ENCODE measurements around the gene PBRM1. TPM values are rescaled to one million over a fixed set of nuclear protein-coding genes. Genes with fewer than 3 reads are reported as not detected.

PBRM1 gene
- total RNA-seq, 4 donors from 2014 or later, result 60.3 to 335 (median 134) TPM

- Histone ChIP-seq H3K4me1 (peaks cover 0 to 7% (median 3%) of the 10 kb centered on the region in 4 donors), H3K27ac (peak overlapping the region in 1 of 4 donors; percentile 8), H3K9me3 (no peaks in the 10 kb centered on the region), H3K36me3 (peaks cover 0 to 39% (median 15%) of the 10 kb centered on the region in 4 donors), H3K27me3 (no peaks in the 10 kb centered on the region), H3K4me3 (no peak overlapping the region)
- no peak for TF ChIP-seq POLR2AphosphoS5 (IDR thresholded peaks at IDR 0.05)
- no peak for TF ChIP-seq CTCF (IDR thresholded peaks at IDR 0.05)
- TF ChIP-seq POLR2A (IDR thresholded peaks at IDR 0.05), result no peak
- no peak for TF ChIP-seq EP300 (IDR thresholded peaks at IDR 0.05; ENCODE audit: low read depth)
- intact Hi-C loops (cut with DNase I; ENCODE audit: low total_unique reads) (no loop called here), in situ Hi-C loops (cut with MboI; ENCODE audit: low pct_ligation_motif_present in 1 of 4, low pct_unique_long_range_greater_than_20kb in 1 of 4, low sequenced_read_pairs in 3 of 4) (no loop called here)
- 80 to 81% methylated on average over 4 to 6 of the region's 6 CpGs for WGBS, 2 donors (ENCODE audit: low coverage in 1 of 2)
- DNase-seq, result no peak
Observed at GRCh38 chr3:52574056-52574965, 111.4 kb downstream of the PBRM1 start.

DNA sequence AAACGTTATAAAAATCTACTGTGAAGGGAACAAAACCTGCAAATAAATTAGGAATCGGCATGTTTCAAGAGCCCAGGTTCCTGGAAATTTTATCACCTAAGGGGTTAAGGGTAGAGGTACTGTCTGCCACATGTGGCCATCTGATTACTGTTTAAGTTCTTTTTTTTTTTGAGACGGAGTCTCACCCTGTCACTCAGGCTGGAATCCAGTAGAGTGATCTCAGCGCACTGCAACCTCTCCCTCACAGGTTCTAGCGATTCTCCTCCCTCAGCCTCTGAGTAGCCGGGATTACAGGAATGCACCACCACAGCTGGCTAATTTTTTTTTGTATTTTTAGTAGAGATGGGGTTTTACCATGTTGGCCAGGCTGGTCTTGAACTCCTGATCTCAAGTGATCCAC lies 113.5 kb downstream of the PBRM1 start:
- no peak overlapping the region for H3K27ac ChIP-seq
- peaks cover 0 to 10% (median 4%) of the 10 kb centered on the region in 4 donors for H3K4me1 ChIP-seq
- peaks cover 0 to 20% (median 9%) of the 10 kb centered on the region in 4 donors for H3K36me3 ChIP-seq
- WGBS, 2 donors (ENCODE audit: low coverage in 1 of 2), result 67 to 75% methylated on average over 2 to 6 of the region's 6 CpGs
- H3K27me3 ChIP-seq, result no peaks in the 10 kb centered on the region
- in situ Hi-C loops (cut with MboI; ENCODE audit: low pct_ligation_motif_present in 1 of 4, low pct_unique_long_range_greater_than_20kb in 1 of 4, low sequenced_read_pairs in 3 of 4), result no loop called here
- no peak overlapping the region for H3K4me3 ChIP-seq
- no peak for TF ChIP-seq CTCF (IDR thresholded peaks at IDR 0.05)
- TF ChIP-seq EP300 (IDR thresholded peaks at IDR 0.05; ENCODE audit: low read depth), result no peak
- no peak for TF ChIP-seq POLR2AphosphoS5 (IDR thresholded peaks at IDR 0.05)
- no peak for TF ChIP-seq POLR2A (IDR thresholded peaks at IDR 0.05)
- intact Hi-C loops (cut with DNase I; ENCODE audit: low total_unique reads), result no loop called here
- no peak for DNase-seq
- no peaks in the 10 kb centered on the region for H3K9me3 ChIP-seq

DNA sequence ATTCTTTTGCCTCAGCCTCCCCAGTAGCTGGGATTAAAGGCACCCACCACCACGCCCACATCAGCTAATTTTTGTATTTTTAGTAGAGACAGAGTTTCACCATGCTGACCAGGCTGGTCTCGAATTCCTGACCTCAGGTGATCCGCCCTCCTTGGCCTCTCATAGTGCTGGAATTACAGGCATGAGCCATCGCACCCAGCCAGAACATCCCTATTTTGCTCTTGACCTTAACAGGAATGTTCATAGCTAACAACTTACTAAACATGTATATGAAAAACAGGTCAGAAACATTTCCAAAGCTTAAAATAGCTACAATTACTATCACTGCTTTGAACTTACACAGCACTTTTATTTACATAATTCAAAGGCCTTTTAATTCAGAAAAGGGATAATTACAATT lies 115.6 kb downstream of the PBRM1 start:
- no peak for TF ChIP-seq CTCF (IDR thresholded peaks at IDR 0.05)
- no peak for TF ChIP-seq EP300 (IDR thresholded peaks at IDR 0.05; ENCODE audit: low read depth)
- TF ChIP-seq POLR2A (IDR thresholded peaks at IDR 0.05), result no peak
- no peak for TF ChIP-seq POLR2AphosphoS5 (IDR thresholded peaks at IDR 0.05)
- DNase-seq, result no peak
- no peaks in the 10 kb centered on the region for H3K27me3 ChIP-seq
- no peak overlapping the region for H3K4me3 ChIP-seq
- no peak overlapping the region for H3K27ac ChIP-seq
- H3K4me1 ChIP-seq, result peaks cover 0 to 10% (median 4%) of the 10 kb centered on the region in 4 donors
- H3K36me3 ChIP-seq, result peaks cover 0 to 13% (median 1%) of the 10 kb centered on the region in 4 donors
- intact Hi-C loops (cut with DNase I; ENCODE audit: low total_unique reads), result no loop called here
- in situ Hi-C loops (cut with MboI; ENCODE audit: low pct_ligation_motif_present in 1 of 4, low pct_unique_long_range_greater_than_20kb in 1 of 4, low sequenced_read_pairs in 3 of 4), result no loop called here
- no peaks in the 10 kb centered on the region for H3K9me3 ChIP-seq
- 76 to 94% methylated on average over 3 to 4 of the region's 4 CpGs for WGBS, 2 donors (ENCODE audit: low coverage in 1 of 2)

DNA sequence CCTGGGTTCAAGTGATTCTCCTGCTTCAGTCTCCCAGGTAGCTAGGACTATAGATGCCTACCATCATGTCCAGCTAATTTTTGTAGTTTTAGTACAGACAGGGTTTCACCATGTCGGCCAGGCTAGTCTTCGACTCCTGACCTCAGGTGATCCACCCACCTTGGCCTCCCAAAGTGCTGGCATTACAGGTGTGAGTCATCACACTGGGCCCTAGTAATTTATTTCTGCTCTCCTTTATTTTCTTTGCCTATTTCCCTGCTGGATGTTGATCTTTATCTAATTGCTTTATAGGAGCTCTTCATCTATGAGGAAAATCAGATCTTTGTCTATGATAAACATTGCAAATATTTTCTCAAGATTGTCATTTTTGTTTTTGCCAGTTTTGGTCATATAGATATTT lies 117.6 kb downstream of the PBRM1 start:
- peaks cover 0 to 3% (median 0%) of the 10 kb centered on the region in 4 donors for H3K4me1 ChIP-seq
- H3K27ac ChIP-seq, result no peak overlapping the region
- 78 to 80% methylated on average over 2 of the region's 2 CpGs for WGBS, 2 donors (ENCODE audit: low coverage in 1 of 2)
- H3K36me3 ChIP-seq, result peaks cover 0 to 22% (median 9%) of the 10 kb centered on the region in 4 donors
- in situ Hi-C loops (cut with MboI; ENCODE audit: low pct_ligation_motif_present in 1 of 4, low pct_unique_long_range_greater_than_20kb in 1 of 4, low sequenced_read_pairs in 3 of 4), result no loop called here
- no peaks in the 10 kb centered on the region for H3K9me3 ChIP-seq
- intact Hi-C loops (cut with DNase I; ENCODE audit: low total_unique reads), result no loop called here
- DNase-seq, result no peak
- H3K4me3 ChIP-seq, result no peak overlapping the region
- H3K27me3 ChIP-seq, result no peaks in the 10 kb centered on the region
- TF ChIP-seq CTCF (IDR thresholded peaks at IDR 0.05), result no peak
- TF ChIP-seq EP300 (IDR thresholded peaks at IDR 0.05; ENCODE audit: low read depth), result no peak
- no peak for TF ChIP-seq POLR2A (IDR thresholded peaks at IDR 0.05)
- no peak for TF ChIP-seq POLR2AphosphoS5 (IDR thresholded peaks at IDR 0.05)
